ENCODE results near the gene PRPF19.

DNA sequence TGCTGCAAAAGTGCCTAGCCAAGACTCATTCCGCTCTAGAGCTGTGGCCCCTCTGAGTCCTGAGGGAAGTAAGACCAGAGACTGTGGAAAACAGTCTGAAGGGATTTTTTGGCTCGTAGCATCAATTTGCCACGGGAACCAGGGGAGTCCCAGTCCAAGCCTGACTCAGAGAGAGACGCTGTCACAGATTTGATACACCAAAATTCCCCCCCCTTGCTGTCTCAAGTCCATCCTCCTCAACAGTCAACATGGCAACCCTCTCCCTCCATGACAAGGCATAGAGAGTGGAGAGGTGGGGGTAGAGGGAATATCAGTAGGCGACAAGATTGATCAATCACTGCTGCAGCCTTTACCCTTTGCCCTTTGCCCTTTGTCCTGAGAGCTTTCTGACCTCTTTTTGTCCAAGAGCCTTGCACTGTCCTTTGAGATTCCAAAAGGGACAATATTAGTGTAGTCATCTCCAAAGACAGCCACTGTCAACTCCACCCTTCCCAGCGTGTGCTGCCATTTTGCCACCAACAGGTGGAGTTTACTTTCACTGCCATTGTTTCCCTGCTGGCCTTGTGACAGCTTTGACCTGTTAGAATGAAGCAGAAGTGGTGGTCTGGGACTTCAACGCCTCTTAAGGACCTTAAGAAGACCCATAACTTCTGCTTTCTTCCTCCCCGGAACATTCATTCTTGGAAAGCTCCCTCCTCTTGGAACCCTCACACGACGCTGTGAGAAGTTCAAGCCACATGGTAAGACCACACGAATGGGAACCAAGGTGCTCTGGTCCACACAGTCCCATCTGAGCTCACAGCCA lies 38.3 kb upstream of the PRPF19 start:
- no peak for TF ChIP-seq POLR2A (IDR thresholded peaks at IDR 0.05)
- TF ChIP-seq, protein P1, sequence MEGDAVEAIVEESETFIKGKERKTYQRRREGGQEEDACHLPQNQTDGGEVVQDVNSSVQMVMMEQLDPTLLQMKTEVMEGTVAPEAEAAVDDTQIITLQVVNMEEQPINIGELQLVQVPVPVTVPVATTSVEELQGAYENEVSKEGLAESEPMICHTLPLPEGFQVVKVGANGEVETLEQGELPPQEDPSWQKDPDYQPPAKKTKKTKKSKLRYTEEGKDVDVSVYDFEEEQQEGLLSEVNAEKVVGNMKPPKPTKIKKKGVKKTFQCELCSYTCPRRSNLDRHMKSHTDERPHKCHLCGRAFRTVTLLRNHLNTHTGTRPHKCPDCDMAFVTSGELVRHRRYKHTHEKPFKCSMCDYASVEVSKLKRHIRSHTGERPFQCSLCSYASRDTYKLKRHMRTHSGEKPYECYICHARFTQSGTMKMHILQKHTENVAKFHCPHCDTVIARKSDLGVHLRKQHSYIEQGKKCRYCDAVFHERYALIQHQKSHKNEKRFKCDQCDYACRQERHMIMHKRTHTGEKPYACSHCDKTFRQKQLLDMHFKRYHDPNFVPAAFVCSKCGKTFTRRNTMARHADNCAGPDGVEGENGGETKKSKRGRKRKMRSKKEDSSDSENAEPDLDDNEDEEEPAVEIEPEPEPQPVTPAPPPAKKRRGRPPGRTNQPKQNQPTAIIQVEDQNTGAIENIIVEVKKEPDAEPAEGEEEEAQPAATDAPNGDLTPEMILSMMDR (IDR thresholded peaks at IDR 0.05) = peak in 1 of 6 experiments; percentile 13
